GM20000 (cell line): ENCODE measurements around the gene KLHL22.
A peak's percentile ranks its signal among the peaks of the same experiment; 100 is the strongest.
"Not testable (repeated sequence)": the region's sequence is repeated elsewhere in the genome, so short reads cannot be mapped to it uniquely, and the experiment has no call there.

Source experiments
- DNase-seq: peaks from one replicate; pipeline ENCODE4 v3.0.0; 2012; ENCODE audit warnings: low spot score
- CTCF ChIP-seq: IDR thresholded peaks from 2 replicates; pipeline ENCODE4 v1.5.1; 2012; ENCODE audit warnings: mild to moderate bottlenecking, control low read depth; ENCODE audit errors: extremely low read depth, missing control alignments

The KLHL22 gene

GRCh38 chr22:20456064-20456721, 39.4 kb downstream of the KLHL22 start:
- peak; percentile 89 for TF ChIP-seq CTCF
- DNase-seq: peak; percentile 90

GRCh38 chr22:20455709-20456063, 39.9 kb downstream of the KLHL22 start:
- no peak for TF ChIP-seq CTCF
- DNase-seq: no peak

GRCh38 chr22:20453222-20453621, 42.4 kb downstream of the KLHL22 start:
- TF ChIP-seq CTCF: no peak
- DNase-seq: no peak

- no peak for TF ChIP-seq CTCF
- DNase-seq: no peak
Observed at GRCh38 chr22:20451920-20452319, 43.7 kb downstream of the KLHL22 start.

- DNase-seq: not testable (repeated sequence)
Observed at GRCh38 chr22:20451129-20451778, 44.3 kb downstream of the KLHL22 start.

- DNase-seq: no peak
- TF ChIP-seq CTCF: no peak
Observed at GRCh38 chr22:20450551-20450906, 45.1 kb downstream of the KLHL22 start.

GRCh38 chr22:20449819-20450550, 45.6 kb downstream of the KLHL22 start:
- TF ChIP-seq CTCF: no peak
- no peak for DNase-seq

- no peak for DNase-seq
- no peak for TF ChIP-seq CTCF
Observed at GRCh38 chr22:20448630-20449029, 47.0 kb downstream of the KLHL22 start.
